ENCODE data around the gene HSP90B1.

Gene HSP90B1

DNA sequence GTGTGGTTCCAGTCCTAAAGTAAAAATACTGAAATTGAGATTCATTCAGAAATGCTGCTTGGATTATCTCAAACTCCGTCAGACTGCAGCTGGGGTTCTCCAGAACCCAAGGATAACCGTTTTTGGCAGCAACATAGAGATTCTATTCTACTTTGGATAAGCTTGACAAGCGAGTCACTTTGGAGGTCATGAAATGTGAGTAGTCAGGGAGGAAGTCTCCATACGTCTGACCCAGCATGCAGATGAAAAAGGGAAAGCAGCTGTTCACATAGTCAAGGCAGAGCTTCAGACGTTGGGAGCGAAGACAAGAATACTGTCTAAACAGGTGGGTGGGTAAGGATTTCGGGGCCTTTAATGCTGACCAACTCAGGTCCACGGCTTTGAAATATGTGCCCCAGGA lies 14.9 kb upstream of the HSP90B1 start:
- no peak for TF ChIP-seq EZH2phosphoT487 (IDR thresholded peaks at IDR 0.05; ENCODE audit: borderline replicate concordance, low read length)
- TF ChIP-seq, protein P1, sequence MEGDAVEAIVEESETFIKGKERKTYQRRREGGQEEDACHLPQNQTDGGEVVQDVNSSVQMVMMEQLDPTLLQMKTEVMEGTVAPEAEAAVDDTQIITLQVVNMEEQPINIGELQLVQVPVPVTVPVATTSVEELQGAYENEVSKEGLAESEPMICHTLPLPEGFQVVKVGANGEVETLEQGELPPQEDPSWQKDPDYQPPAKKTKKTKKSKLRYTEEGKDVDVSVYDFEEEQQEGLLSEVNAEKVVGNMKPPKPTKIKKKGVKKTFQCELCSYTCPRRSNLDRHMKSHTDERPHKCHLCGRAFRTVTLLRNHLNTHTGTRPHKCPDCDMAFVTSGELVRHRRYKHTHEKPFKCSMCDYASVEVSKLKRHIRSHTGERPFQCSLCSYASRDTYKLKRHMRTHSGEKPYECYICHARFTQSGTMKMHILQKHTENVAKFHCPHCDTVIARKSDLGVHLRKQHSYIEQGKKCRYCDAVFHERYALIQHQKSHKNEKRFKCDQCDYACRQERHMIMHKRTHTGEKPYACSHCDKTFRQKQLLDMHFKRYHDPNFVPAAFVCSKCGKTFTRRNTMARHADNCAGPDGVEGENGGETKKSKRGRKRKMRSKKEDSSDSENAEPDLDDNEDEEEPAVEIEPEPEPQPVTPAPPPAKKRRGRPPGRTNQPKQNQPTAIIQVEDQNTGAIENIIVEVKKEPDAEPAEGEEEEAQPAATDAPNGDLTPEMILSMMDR (IDR thresholded peaks at IDR 0.05; ENCODE audit: low read depth, low read length, poor library complexity, severe bottlenecking), result no peak
- Histone ChIP-seq H3K9me2 (replicated peaks; ENCODE audit: control insufficient read depth, low read length) (no peaks in the 10 kb centered on the region), H4K20me1 (ENCODE audit: control insufficient read depth, insufficient read depth, low read depth, low read length) (no peaks in the 10 kb centered on the region), H3K4me1 (ENCODE audit: control insufficient read depth, low read length) (no peaks in the 10 kb centered on the region), H3K27ac (ENCODE audit: low read depth, low read length) (no peak overlapping the region), H3K27me3 (ENCODE audit: control insufficient read depth, low read length) (peaks cover 31% of the 10 kb centered on the region), H3K9me3 (ENCODE audit: control insufficient read depth, insufficient read depth, low read length) (no peaks in the 10 kb centered on the region), H3F3A (ENCODE audit: control insufficient read depth, insufficient read depth) (no peaks in the 10 kb centered on the region), H3K4me2 (ENCODE audit: low read length) (no peak overlapping the region), H3K79me2 (ENCODE audit: control insufficient read depth, low read length) (no peaks in the 10 kb centered on the region), H3K36me3 (ENCODE audit: control insufficient read depth, low read length) (no peaks in the 10 kb centered on the region), H3K4me3 (ENCODE audit: low read length) (no peak overlapping the region)

DNA sequence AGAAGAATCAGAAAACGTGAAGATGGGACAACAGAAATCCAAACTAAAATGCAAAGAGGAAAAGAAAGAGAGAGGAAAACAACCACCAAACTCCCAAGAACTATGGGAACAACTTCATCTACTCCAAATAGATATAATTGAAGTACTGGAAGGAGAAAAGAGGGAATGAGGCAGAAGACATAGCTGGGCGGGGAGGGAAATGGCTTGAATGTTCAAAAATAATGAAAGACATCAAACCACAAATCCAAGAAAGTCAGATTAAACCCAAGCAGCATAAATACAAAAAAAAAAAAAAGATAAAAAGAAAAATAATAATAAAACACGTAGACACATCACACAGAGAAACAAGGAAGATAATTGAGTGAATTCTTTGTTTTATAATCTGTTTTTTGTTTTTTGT lies 12.3 kb upstream of the HSP90B1 start:
- Histone ChIP-seq H3K4me1 (ENCODE audit: control insufficient read depth, low read length) (no peaks in the 10 kb centered on the region), H3K36me3 (ENCODE audit: control insufficient read depth, low read length) (no peaks in the 10 kb centered on the region), H3K27ac (ENCODE audit: low read depth, low read length) (no peak overlapping the region), H3K4me2 (ENCODE audit: low read length) (no peak overlapping the region), H3K4me3 (ENCODE audit: low read length) (no peak overlapping the region), H3K79me2 (ENCODE audit: control insufficient read depth, low read length) (no peaks in the 10 kb centered on the region), H3F3A (ENCODE audit: control insufficient read depth, insufficient read depth) (no peaks in the 10 kb centered on the region), H3K9me2 (replicated peaks; ENCODE audit: control insufficient read depth, low read length) (no peaks in the 10 kb centered on the region), H4K20me1 (ENCODE audit: control insufficient read depth, insufficient read depth, low read depth, low read length) (no peaks in the 10 kb centered on the region), H3K27me3 (ENCODE audit: control insufficient read depth, low read length) (peaks cover 17% of the 10 kb centered on the region), H3K9me3 (ENCODE audit: control insufficient read depth, insufficient read depth, low read length) (no peaks in the 10 kb centered on the region)
- TF ChIP-seq, protein P1 (IDR thresholded peaks at IDR 0.05; ENCODE audit: low read depth, low read length, poor library complexity, severe bottlenecking), result no peak
- TF ChIP-seq EZH2phosphoT487 (IDR thresholded peaks at IDR 0.05; ENCODE audit: borderline replicate concordance, low read length), result no peak

DNA sequence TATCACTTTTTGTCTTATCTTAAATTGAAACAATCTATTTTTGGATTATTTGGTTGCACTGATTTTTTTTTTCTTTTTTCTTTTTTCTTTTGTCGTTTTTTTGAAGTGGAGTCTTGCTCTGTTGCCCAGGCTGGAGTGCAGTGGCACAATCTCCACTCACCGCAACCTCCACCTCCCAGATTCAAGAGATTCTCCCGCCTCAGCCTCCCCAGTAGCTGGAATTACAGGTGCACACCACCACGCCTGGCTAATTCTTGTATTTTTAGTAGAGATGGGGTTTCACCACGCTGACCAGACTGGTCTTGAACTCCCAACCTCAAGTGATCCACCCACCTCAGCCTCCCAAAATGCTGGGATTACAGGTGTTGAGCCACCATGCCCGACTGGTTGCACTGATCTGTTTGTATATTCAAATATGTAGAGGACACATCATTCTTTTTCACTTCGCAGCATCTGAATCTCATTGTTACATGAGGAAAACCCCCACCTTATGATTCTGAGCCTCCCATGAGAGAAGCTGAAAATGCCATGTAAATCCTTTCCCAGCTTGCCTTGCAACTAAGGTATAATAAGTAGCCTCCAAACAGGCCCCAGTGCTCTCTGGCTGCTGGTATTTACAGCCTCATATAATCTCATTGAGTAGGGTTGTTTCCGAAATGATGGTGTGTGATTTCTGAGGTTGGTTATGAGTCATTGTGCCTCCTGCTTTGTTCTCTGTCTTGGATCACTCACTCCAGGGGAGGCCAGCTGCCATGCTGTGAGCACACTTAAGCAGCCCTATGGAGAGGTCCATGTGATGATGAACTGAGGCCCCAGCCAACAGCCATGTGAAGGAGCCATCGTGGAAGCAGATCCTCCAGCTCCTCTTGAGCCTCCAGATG lies 5.2 kb upstream of the HSP90B1 start:
- Histone ChIP-seq H3K4me1 (ENCODE audit: control insufficient read depth, low read length) (peaks cover 16% of the 10 kb centered on the region), H3K36me3 (ENCODE audit: control insufficient read depth, low read length) (no peaks in the 10 kb centered on the region), H3K79me2 (ENCODE audit: control insufficient read depth, low read length) (no peaks in the 10 kb centered on the region), H3K27me3 (ENCODE audit: control insufficient read depth, low read length) (peaks cover 25% of the 10 kb centered on the region), H3K4me3 (ENCODE audit: low read length) (no peak overlapping the region), H4K20me1 (ENCODE audit: control insufficient read depth, insufficient read depth, low read depth, low read length) (no peaks in the 10 kb centered on the region), H3K9me2 (replicated peaks; ENCODE audit: control insufficient read depth, low read length) (no peaks in the 10 kb centered on the region), H3K27ac (ENCODE audit: low read depth, low read length) (no peak overlapping the region), H3K9me3 (ENCODE audit: control insufficient read depth, insufficient read depth, low read length) (no peaks in the 10 kb centered on the region), H3K4me2 (ENCODE audit: low read length) (no peak overlapping the region), H3F3A (ENCODE audit: control insufficient read depth, insufficient read depth) (peaks cover 13% of the 10 kb centered on the region)
- TF ChIP-seq, protein P1 (IDR thresholded peaks at IDR 0.05; ENCODE audit: low read depth, low read length, poor library complexity, severe bottlenecking), result no peak
- no peak for TF ChIP-seq EZH2phosphoT487 (IDR thresholded peaks at IDR 0.05; ENCODE audit: borderline replicate concordance, low read length)

Measured in DOHH2 (cell line).